Left lung (tissue), 10 donors: Measurements from ENCODE around the gene PPM1E. TPM values are rescaled to one million over a fixed set of nuclear protein-coding genes. Genes with fewer than 3 reads are reported as not detected.

Experiments
- ATAC-seq: fragments of 200-7000 bp; cut with Tn5 transposase; one replicate; pipeline ENCODE4 v1.9.1; 2020; ENCODE audit warnings: moderate library complexity
- DNase-seq, 4 donors: peaks; one replicate each; pipeline ENCODE4 v3.0.0-alpha.2; 2013 to 2020
- H3K27ac ChIP-seq, 2 donors: fragments of 200-600 bp; sonication (generic) in 1 of 2; one replicate each; pipeline versions ENCODE4 v1.5.0 to v1.8.0; 2020 to 2021
- H3K27me3 ChIP-seq, 2 donors: fragments of 200-600 bp; sonication (generic) in 1 of 2; one replicate each; pipeline versions ENCODE4 v1.5.0 to v1.8.0; 2020 to 2021
- H3K36me3 ChIP-seq, 2 donors: fragments of 200-600 bp; sonication (generic) in 1 of 2; one replicate each; pipeline versions ENCODE4 v1.5.0 to v1.8.0; 2020 to 2021
- H3K4me1 ChIP-seq, 2 donors: fragments of 200-600 bp; one replicate each; pipeline ENCODE4 v1.8.0; 2021
- H3K4me3 ChIP-seq, 2 donors: fragments of 200-600 bp; sonication (generic) in 1 of 2; one replicate each; pipeline versions ENCODE4 v1.5.0 to v1.8.0; 2020 to 2021; ENCODE audit warnings: mild to moderate bottlenecking in 1 of 2
- H3K9me3 ChIP-seq, 2 donors: fragments of 200-600 bp; sonication (generic) in 1 of 2; one replicate each; pipeline versions ENCODE4 v1.5.0 to v1.8.0; 2020 to 2021
- CTCF ChIP-seq, 2 donors: fragments of 200-600 bp; sonication (generic) in 1 of 2; IDR thresholded peaks; one replicate each; pipeline versions ENCODE4 v1.5.0 to v1.8.0; 2021; ENCODE audit warnings: antibody characterized with exemption in 2 of 2
- intact Hi-C, 2 donors: fragments of 100-400 bp; cut with DNase I; formaldehyde crosslinking; loops; one replicate each; pipeline versions ENCODE4 v1.11.2 to v1.14.2; 2022
- polyA plus RNA-seq, 6 donors: library from polyadenylated mRNA; unstranded; fragments of 120-200 nt; gene quantifications; one replicate each; pipeline ENCODE4 v1.2.1, GENCODE V29; 2013; ENCODE audit not compliant: insufficient read length in 6 of 6
- total RNA-seq, 2 donors: library from RNA; stranded (reverse); fragmentation: NEBNext Ultra II Directional; extraction: Animal tissue kit (Norgen Biotek cat#: 25700); gene quantifications; one replicate each; pipeline ENCODE4 v1.2.1, GENCODE V29; 2021
- donor health status: DM: no; HTN: yes; CAD: no.
- donor health status: DM: no; HTN: no; CAD: no.

PPM1E gene
- total and polyA plus RNA-seq, 8 donors = 0.21 to 0.68 (median 0.40) TPM

GRCh38 chr17:58722696-58723095, 33.0 kb upstream of the PPM1E start:
- Histone ChIP-seq H3K9me3 (no peaks in the 10 kb centered on the region), H3K27me3 (no peaks in the 10 kb centered on the region), H3K36me3 (peaks cover 0 to 46% of the 10 kb centered on the region in 2 donors), H3K4me3 (no peak overlapping the region), H3K4me1 (no peaks in the 10 kb centered on the region), H3K27ac (no peak overlapping the region)
- no peak for DNase-seq
- intact Hi-C loops = no loop called here
- no peak for ATAC-seq
- TF ChIP-seq CTCF (IDR thresholded peaks at IDR 0.05) = no peak

- peaks cover 0 to 23% of the 10 kb centered on the region in 2 donors for H3K36me3 ChIP-seq
- TF ChIP-seq CTCF (IDR thresholded peaks at IDR 0.05) = no peak
- DNase-seq = no peak
- no peaks in the 10 kb centered on the region for H3K9me3 ChIP-seq
- no peak for ATAC-seq
- H3K4me3 ChIP-seq = no peak overlapping the region
- H3K27me3 ChIP-seq = no peaks in the 10 kb centered on the region
- no peak overlapping the region for H3K27ac ChIP-seq
- intact Hi-C loops = no loop called here
- H3K4me1 ChIP-seq = no peaks in the 10 kb centered on the region
These were observed 26.9 kb upstream of the PPM1E start for GRCh38 chr17:58728798-58729197.

GRCh38 chr17:58730937-58731336, 24.7 kb upstream of the PPM1E start:
- intact Hi-C loops = no loop called here

DNA sequence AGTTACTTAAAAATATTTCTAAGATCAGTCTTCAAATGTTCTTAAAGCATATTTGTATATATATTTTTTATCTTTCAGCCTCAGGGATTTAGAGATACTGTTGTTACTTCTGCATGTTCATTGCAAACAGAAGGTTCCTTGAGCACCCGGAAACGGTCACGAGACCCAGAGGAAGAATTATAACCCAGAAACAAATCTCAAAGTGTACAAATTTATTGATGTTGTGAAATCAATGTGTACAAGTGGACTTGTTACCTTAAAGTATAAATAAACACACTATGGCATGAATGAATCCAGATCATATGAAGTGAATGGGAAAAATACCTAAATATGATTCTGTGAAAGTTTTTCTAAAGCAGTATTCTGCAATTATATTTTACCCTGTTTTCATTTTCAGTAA, 21.6 kb upstream of the PPM1E start:
- ATAC-seq (no peak), DNase-seq (no peak)
- no peaks in the 10 kb centered on the region for H3K27me3 ChIP-seq
- no peak overlapping the region for H3K27ac ChIP-seq
- H3K4me1 ChIP-seq = no peaks in the 10 kb centered on the region
- H3K4me3 ChIP-seq = no peak overlapping the region
- intact Hi-C loops = no loop called here
- no peak for TF ChIP-seq CTCF (IDR thresholded peaks at IDR 0.05)
- no peaks in the 10 kb centered on the region for H3K9me3 ChIP-seq
- peaks cover 0 to 19% of the 10 kb centered on the region in 2 donors for H3K36me3 ChIP-seq

More at GRCh38 chr17:58730937-58731336, 24.7 kb upstream of the PPM1E start:
- Histone ChIP-seq H3K36me3 (peaks cover 0 to 19% of the 10 kb centered on the region in 2 donors), H3K4me3 (no peak overlapping the region), H3K27me3 (no peaks in the 10 kb centered on the region), H3K9me3 (no peaks in the 10 kb centered on the region), H3K27ac (no peak overlapping the region), H3K4me1 (no peaks in the 10 kb centered on the region)
- DNase-seq (no peak), ATAC-seq (no peak)
- no peak for TF ChIP-seq CTCF (IDR thresholded peaks at IDR 0.05)

- H3K4me3 ChIP-seq = no peak overlapping the region
- no peak overlapping the region for H3K27ac ChIP-seq
- no peaks in the 10 kb centered on the region for H3K9me3 ChIP-seq
- DNase-seq (no peak), ATAC-seq (no peak)
- no peaks in the 10 kb centered on the region for H3K4me1 ChIP-seq
- no peaks in the 10 kb centered on the region for H3K27me3 ChIP-seq
- intact Hi-C loops = no loop called here
- peaks cover 0 to 19% of the 10 kb centered on the region in 2 donors for H3K36me3 ChIP-seq
- no peak for TF ChIP-seq CTCF (IDR thresholded peaks at IDR 0.05)
These were observed 20.8 kb upstream of the PPM1E start for GRCh38 chr17:58734811-58735210.
